Activated CD8-positive, alpha-beta memory T cell treated with anti-CD3 and anti-CD28 coated beads, Interleukin-2, amount 50 U/mL, for 24 hours (primary cell): Measurements from ENCODE around the gene SCG5.

ENCODE experiments used
- DNase-seq: peaks from one replicate; pipeline ENCODE4 v3.0.0-alpha.2; 2020; ENCODE audit errors: extremely low read depth

Gene SCG5

DNA sequence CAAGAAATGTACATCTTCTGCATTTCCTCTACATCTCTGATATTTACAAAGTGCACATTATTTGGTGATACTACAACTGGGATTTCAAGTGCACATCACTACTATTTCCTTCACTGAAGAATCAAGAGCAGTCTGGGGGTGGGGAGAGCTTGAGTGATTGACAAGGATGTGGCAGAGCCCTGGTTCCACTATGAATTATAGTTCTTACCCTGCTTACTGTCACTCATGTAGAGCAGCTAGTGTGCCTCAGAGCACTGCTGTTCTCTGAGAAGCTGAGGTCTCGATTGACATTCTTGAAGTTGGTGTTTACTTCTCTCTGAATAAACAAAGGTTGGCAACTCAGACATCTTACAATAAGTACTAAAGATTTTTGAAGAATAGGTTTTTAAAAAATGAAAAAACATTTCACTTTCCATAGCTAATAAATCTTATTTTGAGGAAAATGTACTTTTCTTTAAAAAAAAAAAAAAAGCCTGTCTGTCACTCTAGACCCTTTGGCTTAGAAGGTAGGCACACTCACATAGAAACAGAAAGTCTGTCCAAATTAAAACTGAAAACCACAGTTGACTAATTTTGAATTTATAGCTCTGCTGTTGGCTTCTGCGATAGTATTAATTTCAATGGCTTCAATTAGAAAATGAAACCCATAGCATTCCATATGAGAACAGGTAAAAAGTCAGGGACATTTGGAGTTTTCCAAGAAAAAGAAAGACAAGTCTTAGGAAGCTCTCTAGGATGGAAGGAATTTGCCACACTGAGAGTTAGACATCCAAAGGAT, 81.8 kb downstream of the SCG5 start:
- no peak for DNase-seq

DNA sequence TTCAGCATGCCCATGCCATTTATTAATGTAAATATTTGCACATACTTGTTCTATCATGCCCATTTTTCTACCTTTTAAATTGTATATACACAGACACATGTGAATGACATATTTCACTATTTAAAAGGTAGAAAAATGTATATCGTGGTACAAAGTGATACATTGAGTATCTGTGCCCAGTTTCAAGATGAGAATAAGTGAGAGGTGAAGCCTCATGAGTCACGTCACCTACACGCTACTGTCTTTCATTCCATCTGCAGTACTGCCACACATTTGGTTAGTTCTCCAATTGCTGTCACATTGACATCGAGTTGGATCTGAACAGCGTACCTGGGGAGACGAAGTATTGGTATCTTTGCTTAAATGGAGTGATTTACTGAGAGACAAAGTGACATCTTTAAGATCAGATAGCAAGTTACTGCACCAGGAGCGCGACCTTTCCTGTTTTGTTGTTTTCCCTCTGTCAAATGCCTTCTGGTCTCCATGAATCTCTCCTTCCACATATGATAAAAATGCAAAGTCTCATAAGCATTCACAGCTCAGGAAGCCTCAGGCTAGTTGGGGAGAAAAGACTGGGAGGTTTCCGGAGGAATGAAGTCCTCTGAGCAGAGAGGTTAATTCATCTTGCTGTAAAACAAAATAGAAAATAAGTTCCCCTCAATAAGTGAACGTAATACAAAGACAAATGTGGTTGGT, 88.3 kb downstream of the SCG5 start:
- DNase-seq: no peak

DNA sequence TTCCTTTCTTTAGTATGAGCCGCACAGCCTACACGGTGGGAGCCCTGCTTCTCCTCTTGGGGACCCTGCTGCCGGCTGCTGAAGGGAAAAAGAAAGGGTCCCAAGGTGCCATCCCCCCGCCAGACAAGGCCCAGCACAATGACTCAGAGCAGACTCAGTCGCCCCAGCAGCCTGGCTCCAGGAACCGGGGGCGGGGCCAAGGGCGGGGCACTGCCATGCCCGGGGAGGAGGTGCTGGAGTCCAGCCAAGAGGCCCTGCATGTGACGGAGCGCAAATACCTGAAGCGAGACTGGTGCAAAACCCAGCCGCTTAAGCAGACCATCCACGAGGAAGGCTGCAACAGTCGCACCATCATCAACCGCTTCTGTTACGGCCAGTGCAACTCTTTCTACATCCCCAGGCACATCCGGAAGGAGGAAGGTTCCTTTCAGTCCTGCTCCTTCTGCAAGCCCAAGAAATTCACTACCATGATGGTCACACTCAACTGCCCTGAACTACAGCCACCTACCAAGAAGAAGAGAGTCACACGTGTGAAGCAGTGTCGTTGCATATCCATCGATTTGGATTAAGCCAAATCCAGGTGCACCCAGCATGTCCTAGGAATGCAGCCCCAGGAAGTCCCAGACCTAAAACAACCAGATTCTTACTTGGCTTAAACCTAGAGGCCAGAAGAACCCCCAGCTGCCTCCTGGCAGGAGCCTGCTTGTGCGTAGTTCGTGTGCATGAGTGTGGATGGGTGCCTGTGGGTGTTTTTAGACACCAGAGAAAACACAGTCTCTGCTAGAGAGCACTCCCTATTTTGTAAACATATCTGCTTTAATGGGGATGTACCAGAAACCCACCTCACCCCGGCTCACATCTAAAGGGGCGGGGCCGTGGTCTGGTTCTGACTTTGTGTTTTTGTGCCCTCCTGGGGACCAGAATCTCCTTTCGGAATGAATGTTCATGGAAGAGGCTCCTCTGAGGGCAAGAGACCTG, 89.5 kb downstream of the SCG5 start:
- DNase-seq: no peak

DNA sequence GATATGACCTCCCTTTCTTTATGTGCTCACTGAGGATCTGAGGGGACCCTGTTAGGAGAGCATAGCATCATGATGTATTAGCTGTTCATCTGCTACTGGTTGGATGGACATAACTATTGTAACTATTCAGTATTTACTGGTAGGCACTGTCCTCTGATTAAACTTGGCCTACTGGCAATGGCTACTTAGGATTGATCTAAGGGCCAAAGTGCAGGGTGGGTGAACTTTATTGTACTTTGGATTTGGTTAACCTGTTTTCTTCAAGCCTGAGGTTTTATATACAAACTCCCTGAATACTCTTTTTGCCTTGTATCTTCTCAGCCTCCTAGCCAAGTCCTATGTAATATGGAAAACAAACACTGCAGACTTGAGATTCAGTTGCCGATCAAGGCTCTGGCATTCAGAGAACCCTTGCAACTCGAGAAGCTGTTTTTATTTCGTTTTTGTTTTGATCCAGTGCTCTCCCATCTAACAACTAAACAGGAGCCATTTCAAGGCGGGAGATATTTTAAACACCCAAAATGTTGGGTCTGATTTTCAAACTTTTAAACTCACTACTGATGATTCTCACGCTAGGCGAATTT, 91.2 kb downstream of the SCG5 start:
- DNase-seq: no peak

DNA sequence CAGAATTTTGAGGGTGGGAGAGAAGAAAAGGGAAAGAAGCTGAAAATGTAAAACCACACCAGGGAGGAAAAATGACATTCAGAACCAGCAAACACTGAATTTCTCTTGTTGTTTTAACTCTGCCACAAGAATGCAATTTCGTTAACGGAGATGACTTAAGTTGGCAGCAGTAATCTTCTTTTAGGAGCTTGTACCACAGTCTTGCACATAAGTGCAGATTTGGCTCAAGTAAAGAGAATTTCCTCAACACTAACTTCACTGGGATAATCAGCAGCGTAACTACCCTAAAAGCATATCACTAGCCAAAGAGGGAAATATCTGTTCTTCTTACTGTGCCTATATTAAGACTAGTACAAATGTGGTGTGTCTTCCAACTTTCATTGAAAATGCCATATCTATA, 91.8 kb downstream of the SCG5 start:
- DNase-seq: no peak

DNA sequence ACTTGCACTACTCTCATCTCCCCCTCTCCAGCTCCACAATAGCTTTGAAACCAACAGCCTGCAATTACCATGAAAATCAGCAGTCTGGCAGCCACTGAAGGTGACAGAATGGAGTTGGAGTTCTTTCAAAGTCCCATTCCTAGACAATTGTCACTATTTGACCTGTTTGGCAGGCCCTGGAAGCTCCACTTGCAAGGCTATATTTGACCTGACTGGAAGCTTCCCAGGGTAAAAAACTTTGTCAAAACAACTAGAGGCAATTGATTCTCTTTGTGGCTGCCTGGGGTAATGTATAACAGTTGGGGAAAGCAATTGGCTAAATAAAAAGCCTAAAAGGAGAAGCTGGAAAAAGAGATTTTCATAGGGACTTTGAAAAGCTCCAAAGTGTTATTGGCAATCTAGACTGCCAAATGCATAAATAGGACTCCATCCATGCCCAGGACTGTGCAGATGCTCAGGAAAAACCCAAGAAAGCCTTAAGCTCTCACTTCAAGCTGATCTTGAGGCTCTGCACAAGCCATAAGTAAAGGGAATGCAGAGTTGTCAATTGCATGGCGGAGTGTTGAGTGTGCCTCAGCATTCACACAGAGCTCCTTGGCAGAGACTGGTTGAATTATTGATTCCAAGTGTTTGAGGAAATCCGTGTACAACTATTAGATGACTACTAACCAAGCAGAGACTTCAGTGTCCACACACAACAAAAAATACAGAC, 94.6 kb downstream of the SCG5 start:
- DNase-seq: no peak

DNA sequence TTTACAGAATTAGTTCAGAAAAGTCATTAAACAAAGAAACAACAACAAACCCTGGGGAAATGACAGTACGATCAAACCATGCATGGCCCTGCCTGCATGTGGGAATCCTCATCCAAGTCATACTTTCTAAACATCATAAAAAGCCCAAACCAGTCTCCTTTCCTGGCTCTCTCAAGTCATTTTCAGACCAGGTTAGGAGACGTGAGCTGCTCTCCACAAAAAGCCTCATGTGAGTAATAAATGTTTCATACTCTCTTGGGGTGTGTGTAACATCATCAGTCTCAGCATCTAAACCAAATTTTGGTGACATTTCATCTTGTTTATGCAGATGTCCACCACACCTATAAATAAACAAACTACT, 95.2 kb downstream of the SCG5 start:
- no peak for DNase-seq

DNA sequence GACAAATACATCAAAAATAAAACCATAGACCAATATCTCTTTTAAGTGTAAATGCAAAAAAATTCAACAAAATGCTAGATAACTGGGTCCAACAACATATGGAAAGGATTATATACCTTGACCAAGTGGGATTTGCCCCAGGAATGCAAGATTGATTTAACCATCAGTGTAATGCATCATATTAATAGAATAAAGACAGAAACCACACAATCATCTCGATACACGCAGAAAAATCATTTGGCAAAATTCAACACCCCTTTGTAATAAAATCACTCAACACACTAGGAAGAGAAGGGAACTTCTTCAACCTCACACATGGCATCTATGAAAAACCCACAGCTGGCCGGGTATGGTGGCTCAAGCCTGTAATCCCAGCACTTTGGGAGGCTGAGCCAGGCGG, 95.8 kb downstream of the SCG5 start:
- no peak for DNase-seq

DNA sequence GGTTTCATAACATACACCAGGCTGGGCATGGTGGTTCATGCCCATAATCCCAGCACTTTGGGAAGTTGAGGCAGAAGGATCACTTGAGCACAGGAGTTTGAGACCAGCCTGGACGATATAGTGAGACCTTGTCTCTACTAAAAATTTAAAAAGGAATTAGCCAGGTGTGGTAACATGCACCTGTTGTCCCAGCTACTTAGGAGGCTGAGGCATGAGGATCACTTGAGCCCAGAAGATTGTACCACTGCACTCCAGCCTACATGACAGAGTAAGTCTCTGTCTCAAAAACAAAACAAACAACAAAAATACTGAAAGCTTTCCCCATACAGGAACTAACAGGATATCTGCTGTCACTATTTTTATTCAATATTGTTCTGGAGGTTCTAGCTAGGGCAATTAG, 97.2 kb downstream of the SCG5 start:
- DNase-seq: no peak

DNA sequence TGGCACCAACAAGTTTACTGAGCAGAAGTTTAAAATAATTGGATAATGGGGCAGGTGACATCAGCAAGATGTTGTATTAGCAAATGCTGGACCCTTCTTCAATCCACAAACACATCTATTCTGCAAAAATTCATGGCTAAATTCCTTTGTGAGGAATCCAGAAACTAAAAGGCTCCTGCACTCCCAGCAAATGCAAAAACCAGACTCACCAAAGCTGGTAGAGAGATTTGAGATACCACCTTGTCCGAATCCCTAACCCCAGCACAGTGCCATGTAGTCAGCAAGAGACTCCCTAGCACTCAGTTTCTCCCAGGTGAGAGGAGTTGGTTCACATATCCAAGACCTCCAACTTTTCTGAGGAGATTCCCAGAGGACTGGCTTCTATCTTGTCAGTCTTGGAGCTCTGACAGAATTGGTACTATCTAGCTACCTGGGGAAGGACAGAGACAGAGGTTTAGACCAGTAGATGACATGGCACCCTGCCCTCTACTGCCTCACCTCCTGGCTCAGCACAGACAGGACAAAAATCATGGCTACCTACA, 98.1 kb downstream of the SCG5 start:
- no peak for DNase-seq

DNA sequence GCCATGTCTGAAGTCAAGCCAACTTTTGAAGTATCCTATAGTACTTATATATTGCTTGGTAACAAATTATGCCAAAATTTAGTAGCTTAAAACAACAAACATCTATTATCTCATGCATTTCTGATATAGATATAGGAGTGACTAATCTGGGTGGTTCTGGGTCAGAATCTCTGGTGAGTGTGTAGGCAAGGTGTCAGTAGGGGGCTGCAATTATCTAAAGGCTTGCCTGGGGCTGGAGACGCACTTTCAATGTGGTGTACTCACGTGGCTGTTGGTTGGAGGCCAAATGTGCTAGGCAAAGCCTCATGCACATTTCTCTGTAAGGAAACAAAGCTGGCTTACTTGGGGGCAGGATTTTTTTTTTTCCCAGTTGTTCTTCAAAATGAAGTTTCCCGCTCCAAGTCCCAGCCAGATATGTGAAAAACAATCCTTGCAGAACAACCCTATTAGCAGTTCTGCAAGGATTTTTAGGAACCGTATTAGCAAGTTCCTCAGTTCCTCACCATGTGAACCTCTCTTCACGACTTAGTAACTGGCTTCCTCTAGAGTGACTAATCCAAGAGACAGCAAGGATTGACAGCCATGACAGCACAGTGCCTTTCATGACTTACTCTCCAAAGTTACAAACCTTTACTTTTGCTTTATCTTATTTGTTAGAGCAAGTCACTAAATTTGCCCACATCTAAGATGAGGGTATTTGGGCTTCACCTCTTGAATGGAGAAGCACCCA, 102.1 kb downstream of the SCG5 start:
- DNase-seq: no peak

DNA sequence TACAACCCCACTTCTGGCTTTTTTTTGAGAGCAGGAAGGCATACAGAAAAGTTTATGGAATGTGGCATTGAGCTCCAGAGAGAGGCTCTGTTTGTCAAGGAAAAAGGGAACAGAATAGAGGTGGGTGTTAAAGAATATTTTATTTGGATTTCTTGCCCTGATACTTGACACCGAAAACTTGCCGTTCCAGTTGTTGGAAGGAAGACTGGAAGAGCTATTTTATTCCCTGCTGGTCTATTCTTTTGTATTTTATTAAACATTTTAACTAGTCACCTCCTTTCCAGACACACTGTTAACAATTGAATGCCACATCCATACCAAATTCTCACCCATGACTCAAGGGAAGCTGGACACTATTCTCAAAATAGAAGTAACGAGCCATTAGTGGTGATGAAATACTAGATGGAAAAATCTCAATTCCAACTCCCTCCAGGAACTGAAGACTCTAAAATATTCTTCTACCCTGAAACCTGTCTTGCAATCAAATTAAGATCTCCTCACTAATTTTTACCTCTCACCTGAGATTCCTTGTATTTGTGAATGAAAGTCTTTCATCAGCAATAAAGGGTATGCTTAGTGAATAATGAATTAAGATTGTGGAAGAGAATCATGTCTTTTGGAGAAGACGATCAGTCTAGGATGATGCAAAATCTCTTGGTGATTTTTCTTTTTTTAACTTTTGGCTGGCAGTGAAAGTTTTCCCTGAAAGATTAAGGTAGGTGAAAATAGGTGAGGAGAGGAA, 104.8 kb downstream of the SCG5 start:
- DNase-seq: no peak
